H1 (cell line): ENCODE results near the gene HMCES. TPM values are rescaled to one million over a fixed set of nuclear protein-coding genes. Genes with fewer than 3 reads are reported as not detected.
A peak's percentile ranks its signal among the peaks of the same experiment; 100 is the strongest.

ENCODE experiments used
- CTCF ChIA-PET: fragments of 300-600 bp; sonication (Branson Sonifier 250); formaldehyde crosslinking; loops from one replicate; lab custom pipeline; 2021; ENCODE audit not compliant: partially characterized antibody; lab: Charles Lee
- POLR2A ChIA-PET: fragments of 300-600 bp; sonication (Branson Sonifier 250); formaldehyde crosslinking; loops from one replicate; lab custom pipeline; 2021; ENCODE audit warnings: inconsistent platforms; ENCODE audit not compliant: partially characterized antibody; lab: Charles Lee
- DNase-seq, 2 experiments: peaks; one replicate each; pipeline versions ENCODE4 v3.0.0 to v3.0.0-alpha.2; 2010 to 2022; ENCODE audit warnings: low spot score in 2 of 2, low read depth in 1 of 2, mixed read lengths in 1 of 2
- FAIRE-seq: peaks from 2 replicates; lab custom pipeline; 2011; peaks lifted over from hg19 to GRCh38; lab: Jason Lieb, UNC
- H2AFZ ChIP-seq: 2 replicates; pipeline ENCODE4 v1.8.1; 2012; ENCODE audit warnings: low read length, inconsistent platforms
- H2AK5ac ChIP-seq: 2 replicates; pipeline ENCODE4 v1.6.1; 2013; ENCODE audit warnings: low read depth, low read length
- H2BK120ac ChIP-seq: replicated peaks from 2 replicates; pipeline ENCODE3; 2013; ENCODE audit warnings: low read depth, low read length, inconsistent platforms
- H2BK12ac ChIP-seq: 2 replicates; pipeline ENCODE4 v1.6.1; 2013; ENCODE audit warnings: low read depth, low read length
- H2BK15ac ChIP-seq: 2 replicates; pipeline ENCODE4 v1.6.1; 2013; ENCODE audit warnings: low read length
- H2BK20ac ChIP-seq: 2 replicates; pipeline ENCODE4 v1.6.1; 2013; ENCODE audit warnings: low read length
- H2BK5ac ChIP-seq: 2 replicates; pipeline ENCODE4 v1.6.1; 2013; ENCODE audit warnings: low read depth, low read length
- H3K14ac ChIP-seq: 2 replicates; pipeline ENCODE4 v1.6.1; 2013; ENCODE audit warnings: inconsistent platforms; ENCODE audit not compliant: insufficient read length
- H3K18ac ChIP-seq: 2 replicates; pipeline ENCODE4 v1.6.1; 2013; ENCODE audit warnings: low read length; ENCODE audit errors: extremely low read depth
- H3K23ac ChIP-seq: 2 replicates; pipeline ENCODE4 v1.6.1; 2013; ENCODE audit warnings: inconsistent platforms; ENCODE audit not compliant: insufficient read length
- H3K23me2 ChIP-seq: 2 replicates; pipeline ENCODE4 v1.6.1; 2013; ENCODE audit warnings: low read depth, low read length
- H3K27ac ChIP-seq: 2 replicates; pipeline ENCODE4 v1.6.1; 2011; ENCODE audit warnings: low read depth, low read length, inconsistent platforms
- H3K27me3 ChIP-seq, 4 experiments: replicated peaks in 1 of 4; 1 replicate in 1 of 4; 2 replicates in 3 of 4; pipeline versions ENCODE4 v1.6.1 to v1.8.1; 2011 to 2013; ENCODE audit warnings: low read length in 3 of 4, mild to moderate bottlenecking in 3 of 4, inconsistent platforms in 2 of 4, mixed read lengths in 2 of 4, moderate library complexity in 1 of 4; ENCODE audit not compliant: control insufficient read depth in 3 of 4, insufficient read depth in 3 of 4; ENCODE audit errors: extremely low read depth in 1 of 4
- H3K36me3 ChIP-seq, 4 experiments: 2 replicates each; pipeline versions ENCODE4 v1.6.1 to v1.8.1; 2011 to 2013; ENCODE audit warnings: mild to moderate bottlenecking in 4 of 4, low read length in 3 of 4, moderate library complexity in 2 of 4, control low read depth in 1 of 4, inconsistent platforms in 1 of 4; ENCODE audit not compliant: insufficient read depth in 4 of 4, control insufficient read depth in 2 of 4
- H3K4ac ChIP-seq: replicated peaks from 2 replicates; pipeline ENCODE3; 2013; ENCODE audit warnings: low read length, low read depth, mixed read lengths, inconsistent platforms; ENCODE audit not compliant: insufficient read length
- H3K4me1 ChIP-seq, 4 experiments: replicated peaks in 1 of 4; 1 replicate in 1 of 4; 2 replicates in 3 of 4; pipeline versions ENCODE4 v1.6.1 to v1.8.1; 2011 to 2013; ENCODE audit warnings: low read length in 3 of 4, inconsistent platforms in 2 of 4, mixed read lengths in 1 of 4; ENCODE audit not compliant: insufficient read depth in 4 of 4, control insufficient read depth in 3 of 4
- H3K4me2 ChIP-seq, 2 experiments: 2 replicates each; pipeline versions ENCODE4 v1.6.1 to v1.8.1; 2011 to 2013; ENCODE audit warnings: low read depth in 2 of 2, low read length in 2 of 2, control low read depth in 1 of 2, inconsistent platforms in 1 of 2, mild to moderate bottlenecking in 1 of 2; ENCODE audit not compliant: insufficient read depth in 1 of 2
- H3K4me3 ChIP-seq, 4 experiments: fragments of 200-600, 300-600 bp in 1 of 4; sonication (generic), shearing (Covaris generic), sonication (Bioruptor Twin) in 1 of 4; 2 replicates each; pipeline versions ENCODE4 v1.5.1 to v1.8.1; 2011 to 2016; ENCODE audit warnings: low read length in 4 of 4, low read depth in 3 of 4, control low read depth in 2 of 4, inconsistent platforms in 2 of 4, mild to moderate bottlenecking in 2 of 4, mixed read lengths in 1 of 4, moderate library complexity in 1 of 4; ENCODE audit not compliant: insufficient read depth in 2 of 4; ENCODE audit errors: extremely low read depth in 1 of 4
- H3K56ac ChIP-seq: replicated peaks from 2 replicates; pipeline ENCODE3; 2013; ENCODE audit warnings: low read depth, mild to moderate bottlenecking, mixed read lengths, low read length, inconsistent platforms; ENCODE audit not compliant: insufficient read length
- H3K79me1 ChIP-seq: 2 replicates; pipeline ENCODE4 v1.6.1; 2013; ENCODE audit warnings: low read depth, low read length, control low read depth
- H3K79me2 ChIP-seq, 2 experiments: 2 replicates each; pipeline versions ENCODE4 v1.6.1 to v1.8.1; 2012 to 2013; ENCODE audit warnings: low read length in 2 of 2, mild to moderate bottlenecking in 2 of 2, inconsistent platforms in 1 of 2; ENCODE audit not compliant: insufficient read depth in 2 of 2, control insufficient read depth in 1 of 2
- H3K9ac ChIP-seq, 4 experiments: replicated peaks in 1 of 4; 1 replicate in 1 of 4; 2 replicates in 3 of 4; pipeline versions ENCODE4 v1.6.1 to v1.8.1; 2011 to 2013; ENCODE audit warnings: low read depth in 3 of 4, low read length in 3 of 4, control low read depth in 2 of 4, mild to moderate bottlenecking in 2 of 4, moderate library complexity in 2 of 4, inconsistent platforms in 1 of 4; ENCODE audit errors: extremely low read depth in 1 of 4
- H3K9me3 ChIP-seq, 2 experiments: 2 replicates each; pipeline versions ENCODE4 v1.6.1 to v1.8.1; 2012 to 2013; ENCODE audit warnings: mild to moderate bottlenecking in 2 of 2, moderate library complexity in 2 of 2, control low read depth in 1 of 2, inconsistent platforms in 1 of 2, low read depth in 1 of 2, low read length in 1 of 2, mixed read lengths in 1 of 2; ENCODE audit not compliant: insufficient read depth in 2 of 2
- H4K20me1 ChIP-seq, 2 experiments: replicated peaks in 1 of 2; 2 replicates each; pipeline versions ENCODE3 to v1.8.1; 2011 to 2013; ENCODE audit warnings: inconsistent platforms in 2 of 2, low read length in 2 of 2, mild to moderate bottlenecking in 1 of 2; ENCODE audit not compliant: insufficient read depth in 2 of 2, control insufficient read depth in 1 of 2
- H4K5ac ChIP-seq: 2 replicates; pipeline ENCODE4 v1.6.1; 2013; ENCODE audit warnings: low read length, low read depth, mixed read lengths, inconsistent platforms; ENCODE audit not compliant: insufficient read length
- H4K8ac ChIP-seq: 2 replicates; pipeline ENCODE4 v1.8.0; 2013; ENCODE audit warnings: mild to moderate bottlenecking, moderate library complexity, low read length, inconsistent platforms; ENCODE audit not compliant: insufficient read depth; ENCODE audit errors: extremely low read depth
- H4K91ac ChIP-seq: replicated peaks from 2 replicates; pipeline ENCODE3; 2013; ENCODE audit warnings: low read length, mixed read lengths, inconsistent platforms; ENCODE audit not compliant: insufficient read length
- CBX5 ChIP-seq: fragments of 300-800, 300-1000 bp; sonication (generic); IDR thresholded peaks from 2 replicates; pipeline ENCODE4 v1.7.1; 2016; ENCODE audit warnings: antibody characterized with exemption, low read length, low read depth
- CBX8 ChIP-seq: fragments of 300-800, 300-1000 bp; sonication (generic); IDR thresholded peaks from 2 replicates; pipeline ENCODE4 v1.7.1; 2016; ENCODE audit warnings: low read depth, low read length, borderline replicate concordance
- CHD1 ChIP-seq: IDR thresholded peaks from 2 replicates; pipeline ENCODE4 v1.6.1; 2012; ENCODE audit warnings: low read depth, low read length, improper control_type of control experiment
- EGR1 ChIP-seq: IDR thresholded peaks from 2 replicates; pipeline ENCODE4 v1.6.1; 2011; ENCODE audit warnings: low read depth, low read length, borderline replicate concordance
- EZH2 ChIP-seq: fragments of 200-600 bp; sonication (generic); IDR thresholded peaks from 2 replicates; pipeline ENCODE4 v1.7.1; 2012; ENCODE audit warnings: low read depth, mild to moderate bottlenecking, moderate library complexity, low read length, inconsistent platforms; ENCODE audit not compliant: severe bottlenecking
- JUN ChIP-seq: IDR thresholded peaks from 2 replicates; pipeline ENCODE4 v1.6.1; 2011; ENCODE audit warnings: low read depth, mild to moderate bottlenecking, improper control_type of control experiment, low read length
- NRF1 ChIP-seq: IDR thresholded peaks from 2 replicates; pipeline ENCODE4 v1.6.1; 2011; ENCODE audit warnings: mild to moderate bottlenecking, low read depth, low read length, improper control_type of control experiment
- POLR2A ChIP-seq, 2 experiments: IDR thresholded peaks; 1 replicate in 1 of 2; 2 replicates in 1 of 2; pipeline ENCODE4 v1.6.1; 2011; ENCODE audit warnings: low read depth in 2 of 2, low read length in 2 of 2, mild to moderate bottlenecking in 2 of 2; ENCODE audit errors: control extremely low read depth in 1 of 2
- YY1 ChIP-seq: IDR thresholded peaks from 2 replicates; pipeline ENCODE4 v1.6.1; 2011; ENCODE audit warnings: low read depth, mild to moderate bottlenecking, low read length
- WGBS, 2 experiments: shearing (Covaris generic) in 1 of 2; methylation state at CpG; one replicate each; pipeline versions ENCODE4 v1.1.6 to v1.1.7; 2013 to 2015; ENCODE audit warnings: low lambda C conversion rate in 2 of 2, mixed read lengths in 2 of 2, inconsistent platforms in 1 of 2, low coverage in 1 of 2, missing lambda C conversion rate in 1 of 2; ENCODE audit not compliant: insufficient replicate concordance in 2 of 2, insufficient coverage in 1 of 2, insufficient read length in 1 of 2; ENCODE audit errors: extremely low coverage in 1 of 2, missing lambda C conversion rate in 1 of 2; 5-methylcytosine and 5-hydroxymethylcytosine counted together
- polyA plus RNA-seq, 7 experiments: library from polyadenylated mRNA; depleted of rRNA in 3 of 7; stranded (reverse) in 5 of 7; unstranded in 2 of 7; fragments of >200 nt in 5 of 7; fragments of 200-250 nt in 2 of 7; gene quantifications; 1 replicate in 5 of 7; 2 replicates in 1 of 7; 4 replicates in 1 of 7; pipeline versions ENCODE4 v1.2.1 to v1.2.3, GENCODE V29; 2011 to 2013; ENCODE audit warnings: missing spikeins in 2 of 7, mixed read lengths in 2 of 7
- total RNA-seq: library from RNA; stranded (reverse); fragmentation: NEBNext Ultra II Directional; extraction: Animal tissue kit (Norgen Biotek cat#: 25700); gene quantifications from 2 replicates; pipeline ENCODE4 v1.2.1, GENCODE V29; 2021

HMCES gene
- total and polyA plus RNA-seq, 2 of the 8 experiments (the other 6 are each of a cell fraction or from before 2014, with no cell fraction given), result 27.6 to 49.5 TPM

DNA sequence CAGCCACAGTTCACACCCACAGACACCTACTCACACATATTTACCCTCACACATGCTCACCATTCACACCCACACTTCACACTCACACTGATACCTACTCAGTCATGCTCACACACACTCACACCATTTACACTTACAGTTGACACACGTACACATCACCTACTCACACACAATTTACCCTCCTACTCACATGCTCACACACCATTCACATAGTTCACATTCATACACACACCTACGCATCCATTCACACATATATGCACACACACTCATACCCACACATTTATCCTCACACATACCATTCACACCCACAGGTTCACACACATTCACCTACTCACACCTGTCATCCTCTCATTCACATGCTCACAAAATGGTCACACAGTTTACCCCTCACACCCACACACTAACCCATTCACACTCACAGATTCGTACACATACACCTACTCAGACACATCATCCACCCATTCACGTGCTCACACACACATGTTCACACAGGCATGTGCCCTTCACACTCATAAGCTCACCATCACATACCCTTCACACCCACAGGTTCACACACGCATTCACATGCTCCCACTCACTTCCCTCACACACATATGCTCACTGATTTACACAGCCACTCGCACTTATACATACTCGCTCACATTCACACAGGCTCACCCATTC, 42.3 kb downstream of the HMCES start:
- H3K14ac ChIP-seq, result no peak overlapping the region
- no peak for FAIRE-seq

More for the DNA sequence above, 42.3 kb downstream of the HMCES start:
- no peak overlapping the region for H4K5ac ChIP-seq
- H4K91ac ChIP-seq, result no peak overlapping the region
- peaks cover 0 to 6% (median 1%) of the 10 kb centered on the region in 4 experiments; a peak in 3 of 7 replicates for H3K4me1 ChIP-seq
- H3K56ac ChIP-seq, result no peak overlapping the region
- no peak overlapping the region for H3K18ac ChIP-seq
- ChIA-PET POLR2A (interaction anchor here (0.6 to 1.4 kb wide), 3 partner anchors 8 to 117 kb away, joined by 3 to 5 read pairs (median 4); no protein-coding TSS in a partner anchor), CTCF (interaction anchor here (6.6 kb wide), 1 partner anchor 8 kb away, joined by 73 read pairs; no protein-coding TSS in a partner anchor)
- peaks cover 0 to 10% of the 10 kb centered on the region in 2 experiments; a peak in 1 of 4 replicates for H3K79me2 ChIP-seq
- no peak overlapping the region for H2BK15ac ChIP-seq
- H3K23ac ChIP-seq, result no peak overlapping the region
- H3K4me2 ChIP-seq, result no peak overlapping the region
- peaks cover 0 to 9% of the 10 kb centered on the region in 2 experiments for H4K20me1 ChIP-seq
- WGBS, 2 experiments, result 89 to 100% methylated on average over 4 to 7 of the region's 7 CpGs
- H3K23me2 ChIP-seq, result peaks cover 5% of the 10 kb centered on the region; the same call in 1 of the 2 replicates
- no peak overlapping the region for H2BK12ac ChIP-seq
- H4K8ac ChIP-seq, result no peak overlapping the region
- no peaks in the 10 kb centered on the region for H3K9me3 ChIP-seq
- H3K4me3 ChIP-seq, result no peak overlapping the region
- no peak overlapping the region for H2AFZ ChIP-seq
- no peak for DNase-seq
- TF ChIP-seq POLR2A (IDR thresholded peaks at IDR 0.05; ENCODE audit: control extremely low read depth in 1 of 2, low read depth in 2 of 2, low read length in 2 of 2) (no peak), JUN (no peak), CHD1 (no peak), EZH2 (no peak), CBX8 (no peak), YY1 (no peak), EGR1 (no peak), NRF1 (no peak), CBX5 (no peak)
- H2BK20ac ChIP-seq, result no peak overlapping the region
- H3K27me3 ChIP-seq, result no peaks in the 10 kb centered on the region
- H2BK120ac ChIP-seq, result no peak overlapping the region
- no peak overlapping the region for H2BK5ac ChIP-seq
- peak overlapping the region in 1 of 4 experiments; percentile 30; a peak in 1 of 7 replicates for H3K9ac ChIP-seq
- peaks cover 3% of the 10 kb centered on the region; the same call in 1 of the 2 replicates for H3K79me1 ChIP-seq
- H3K36me3 ChIP-seq, result peaks cover 2 to 14% (median 9%) of the 10 kb centered on the region in 4 experiments; a peak in 4 of 8 replicates
- H3K27ac ChIP-seq, result no peak overlapping the region; the same call in 1 of the 2 replicates
- H2AK5ac ChIP-seq, result peak overlapping the region; percentile 17; the same call in 1 of the 2 replicates
- no peak overlapping the region for H3K4ac ChIP-seq
